Body of pancreas (tissue), 4 donors: ENCODE measurements around the gene FAM193B. TPM values are rescaled to one million over a fixed set of nuclear protein-coding genes. Genes with fewer than 3 reads are reported as not detected.

ENCODE experiments used
- ATAC-seq: fragments of 150-250 bp; one replicate; pipeline ENCODE4 v1.9.1; 2016
- DNase-seq, 4 donors: peaks; one replicate each; pipeline ENCODE4 v3.0.0-alpha.2; 2019
- H3K27ac ChIP-seq, 4 donors: fragments of 200-600 bp; sonication (generic); 1 replicate in 3 of 4; 2 replicates in 1 of 4; pipeline versions ENCODE4 v1.5.1 to v1.6.1; 2016 to 2019; ENCODE audit warnings: mild to moderate bottlenecking in 1 of 4, mixed read lengths in 1 of 4, moderate library complexity in 1 of 4
- H3K27me3 ChIP-seq, 2 donors: fragments of 200-600 bp; sonication (generic); one replicate each; pipeline ENCODE4 v1.6.0; 2016; ENCODE audit warnings: mild to moderate bottlenecking in 1 of 2
- H3K36me3 ChIP-seq, 2 donors: fragments of 200-600 bp; sonication (generic); replicated peaks in 1 of 2; 2 replicates each; pipeline ENCODE4 v1.5.1; 2016; ENCODE audit warnings: low read depth in 2 of 2; ENCODE audit not compliant: insufficient read depth in 1 of 2
- H3K4me1 ChIP-seq: fragments of 200-600 bp; sonication (generic); one replicate; pipeline ENCODE4 v1.6.0; 2016
- H3K4me3 ChIP-seq, 2 donors: fragments of 200-600 bp; sonication (generic); 1 replicate in 1 of 2; 2 replicates in 1 of 2; pipeline ENCODE4 v1.5.1; 2016 to 2019
- H3K9me3 ChIP-seq, 3 donors: fragments of 200-600 bp; sonication (generic); 1 replicate in 2 of 3; 2 replicates in 1 of 3; pipeline ENCODE4 v1.5.1; 2016
- CTCF ChIP-seq, 7 experiments: fragments of 450-650 bp in 4 of 7; fragments of 200-600 bp in 3 of 7; sonication (generic) in 3 of 7; IDR thresholded peaks; one replicate each; pipeline ENCODE4 v1.5.1; 2016 to 2019; ENCODE audit warnings: antibody characterized with exemption in 7 of 7
- POLR2A ChIP-seq, 3 donors: fragments of 450-650 bp; IDR thresholded peaks; one replicate each; pipeline ENCODE4 v1.6.1; 2016; ENCODE audit warnings: antibody characterized with exemption in 3 of 3, mild to moderate bottlenecking in 2 of 3
- WGBS, 2 donors: methylation state at CpG; one replicate each; pipeline ENCODE4 v1.1.5; 2017; 5-methylcytosine and 5-hydroxymethylcytosine counted together
- intact Hi-C: fragments of 100-400 bp; cut with DNase I; formaldehyde crosslinking; loops from one replicate; pipeline ENCODE4 v1.15.1; 2023
- total RNA-seq, 2 donors: library from RNA; depleted of rRNA; stranded (reverse); fragments of >200 nt; gene quantifications; one replicate each; pipeline ENCODE4 v1.1.0, GENCODE V29; 2016

Gene FAM193B
- total RNA-seq, 2 donors from 2014 or later = 79.9 to 133 TPM

- TF ChIP-seq CTCF (IDR thresholded peaks at IDR 0.05) (peak in 2 of 7 experiments; percentile 11 to 18), POLR2A (IDR thresholded peaks at IDR 0.05) (no peak)
- intact Hi-C loops = no loop called here
- Histone ChIP-seq H3K4me3 (no peak overlapping the region), H3K9me3 (no peaks in the 10 kb centered on the region), H3K27me3 (no peaks in the 10 kb centered on the region), H3K4me1 (peaks cover 33% of the 10 kb centered on the region), H3K27ac (no peak overlapping the region), H3K36me3 (no peaks in the 10 kb centered on the region)
- no peak for ATAC-seq
- WGBS, 2 donors = 73 to 79% methylated on average over 8 to 13 of the region's 13 CpGs
- DNase-seq = no peak
Observed at GRCh38 chr5:177601577-177602457, 47.5 kb upstream of the FAM193B start.

- Histone ChIP-seq H3K9me3 (no peaks in the 10 kb centered on the region), H3K4me3 (no peak overlapping the region), H3K27me3 (no peaks in the 10 kb centered on the region), H3K27ac (no peak overlapping the region), H3K4me1 (peaks cover 33% of the 10 kb centered on the region), H3K36me3 (peaks cover 0 to 2% of the 10 kb centered on the region in 2 donors)
- 86% methylated on average over 11 of the region's 11 CpGs for WGBS, 2 donors
- DNase-seq = no peak
- TF ChIP-seq CTCF (IDR thresholded peaks at IDR 0.05) = no peak
- no peak for TF ChIP-seq POLR2A (IDR thresholded peaks at IDR 0.05)
- intact Hi-C loops = no loop called here
- no peak for ATAC-seq
Observed at GRCh38 chr5:177601126-177601525, 46.8 kb upstream of the FAM193B start.

- intact Hi-C loops = no loop called here
Observed at GRCh38 chr5:177600508-177601018, 46.2 kb upstream of the FAM193B start.

GRCh38 chr5:177599731-177600507 lies 45.6 kb upstream of the FAM193B start, which contains the start of gene B4GALT7:
Gene B4GALT7, plus strand, starts transcription at chr5:177600132. Its CDS starts 79 bp downstream, at chr5:177600211.
- peak; percentile 93 for ATAC-seq
- intact Hi-C loops = loop anchor here (5.0 kb wide), 1 partner anchor 43 kb away; no protein-coding TSS in a partner anchor
- no peaks in the 10 kb centered on the region for H3K27me3 ChIP-seq
- peak within 1 kb of the TSS; percentile 72 to 93 (median 85) for H3K27ac ChIP-seq
- peaks cover 0 to 12% of the 10 kb centered on the region in 2 donors for H3K36me3 ChIP-seq
- WGBS, 2 donors = 1% methylated on average over 22 to 83 of the region's 86 CpGs
- TF ChIP-seq CTCF (IDR thresholded peaks at IDR 0.05) = peak in 2 of 7 experiments; percentile 20 to 29
- peak; percentile 77 to 80 (median 80) for TF ChIP-seq POLR2A (IDR thresholded peaks at IDR 0.05)
- peak within 1 kb of the TSS; percentile 79 to 89 for H3K4me3 ChIP-seq
- H3K4me1 ChIP-seq = peaks cover 39% of the 10 kb centered on the region
- DNase-seq = peak; percentile 87 to 91 (median 88)
- no peaks in the 10 kb centered on the region for H3K9me3 ChIP-seq

More at GRCh38 chr5:177600508-177601018, 46.2 kb upstream of the FAM193B start:
- Histone ChIP-seq H3K27me3 (no peaks in the 10 kb centered on the region), H3K36me3 (peaks cover 0 to 6% of the 10 kb centered on the region in 2 donors), H3K4me3 (peak overlapping the region; percentile 79 to 89), H3K27ac (peak overlapping the region; percentile 72 to 93 (median 85)), H3K4me1 (peaks cover 33% of the 10 kb centered on the region), H3K9me3 (no peaks in the 10 kb centered on the region)
- WGBS, 2 donors = 1% methylated on average over 16 of the region's 16 CpGs
- no peak for TF ChIP-seq POLR2A (IDR thresholded peaks at IDR 0.05)
- TF ChIP-seq CTCF (IDR thresholded peaks at IDR 0.05) = no peak
- DNase-seq (peak in 1 of 4 donors; percentile 20), ATAC-seq (no peak)
